ENCODE data around the gene DNAJC6. TPM values are rescaled to one million over a fixed set of nuclear protein-coding genes. Genes with fewer than 3 reads are reported as not detected.

Gene DNAJC6
- total and polyA plus RNA-seq, 2 of the 13 experiments (the other 11 are each of a cell fraction or from before 2014, with no cell fraction given) = 1.0 to 1.6 TPM

DNA sequence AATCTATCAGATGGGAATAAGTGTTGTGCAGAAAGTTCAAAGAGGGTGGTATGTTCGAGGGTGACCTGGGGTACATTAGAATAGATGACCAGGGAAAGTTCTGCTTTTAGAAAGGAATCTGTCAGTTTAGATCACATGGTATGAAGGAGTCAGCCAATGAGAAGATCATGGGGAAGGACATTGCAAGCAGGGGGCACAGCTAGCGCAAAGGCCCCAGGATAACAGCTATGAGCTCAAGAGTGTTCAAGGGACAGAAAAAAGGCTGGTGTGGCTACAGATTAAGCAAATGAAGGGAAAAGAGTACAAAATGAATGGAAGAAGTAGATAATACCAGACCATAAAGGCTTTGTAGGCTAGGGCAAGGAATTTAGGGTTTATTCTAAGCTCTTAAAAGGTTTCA is 119.7 kb downstream of the DNAJC6 start (continued):
- TF ChIP-seq PHF20 (CRISPR knock-in tag; IDR thresholded peaks at IDR 0.05) (no peak), ELF4 (CRISPR knock-in tag; IDR thresholded peaks at IDR 0.05; ENCODE audit: borderline replicate concordance) (no peak), ZC3H13 (CRISPR knock-in tag; IDR thresholded peaks at IDR 0.05) (no peak)
- TF ChIP-seq, protein P1, sequence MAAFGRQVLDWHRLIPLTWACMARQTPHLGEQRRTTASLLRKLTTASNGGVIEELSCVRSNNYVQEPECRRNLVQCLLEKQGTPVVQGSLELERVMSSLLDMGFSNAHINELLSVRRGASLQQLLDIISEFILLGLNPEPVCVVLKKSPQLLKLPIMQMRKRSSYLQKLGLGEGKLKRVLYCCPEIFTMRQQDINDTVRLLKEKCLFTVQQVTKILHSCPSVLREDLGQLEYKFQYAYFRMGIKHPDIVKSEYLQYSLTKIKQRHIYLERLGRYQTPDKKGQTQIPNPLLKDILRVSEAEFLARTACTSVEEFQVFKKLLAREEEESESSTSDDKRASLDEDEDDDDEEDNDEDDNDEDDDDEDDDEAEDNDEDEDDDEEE (CRISPR knock-in tag; IDR thresholded peaks at IDR 0.05) = no peak

DNA sequence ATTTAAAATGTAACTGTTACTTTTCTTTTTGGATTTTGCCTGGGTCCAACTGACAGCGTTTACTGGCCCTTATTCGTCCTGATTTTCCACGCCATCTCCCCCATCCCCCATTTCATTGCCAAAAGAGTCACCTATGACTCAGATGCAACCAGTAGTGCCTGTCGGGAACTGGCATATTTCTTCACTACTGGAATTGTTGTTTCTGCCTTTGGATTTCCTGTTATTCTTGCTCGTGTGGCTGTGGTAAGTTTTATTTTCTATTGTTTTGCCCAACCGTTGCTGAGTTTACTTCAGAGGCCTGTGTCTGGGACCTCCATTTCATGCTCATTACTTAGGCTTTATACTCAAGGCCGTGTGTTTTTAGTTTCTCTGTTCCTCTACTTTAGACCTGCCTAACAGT is 120.5 kb downstream of the DNAJC6 start:
- H3K4me2 ChIP-seq (ENCODE audit: low read depth, low read length) = no peak overlapping the region
- WGBS (ENCODE audit: low lambda C conversion rate) = 97% methylated on average over 7 of the region's 7 CpGs
- H3K9ac ChIP-seq (ENCODE audit: insufficient read depth, low read depth, low read length) = no peak overlapping the region
- no peak for ATAC-seq
- H3K79me2 ChIP-seq (ENCODE audit: insufficient read depth, low read length) = peaks cover under 1% of the 10 kb centered on the region
- CTCF ChIA-PET (ENCODE audit: low intra/inter-chr PET ratio, low total read pairs) = no interaction called here
- intact Hi-C loops (cut with micrococcal nuclease; ENCODE audit: unreplicated experiment) (loop anchor here (10.0 kb wide), 2 partner anchors 285 to 365 kb away; partner anchors contain the start of gene AK4), in situ Hi-C loops (cut with HindIII; ENCODE audit: extremely low pct_ligation_motif_present, low pct_unique_long_range_greater_than_20kb) (loop anchor here (25.0 kb wide), 1 partner anchor 257 kb away; no protein-coding TSS in a partner anchor)
- H3K27ac ChIP-seq (ENCODE audit: extremely low read length, insufficient read depth, low read length) = no peak overlapping the region
- H3K36me3 ChIP-seq (replicated peaks in 1 of 2; ENCODE audit: control insufficient read depth in 1 of 2, insufficient read depth in 2 of 2, low read length in 2 of 2) = peaks cover 8 to 68% of the 10 kb centered on the region in 2 experiments
- POLR2A ChIA-PET = interaction anchor here (1.6 kb wide), 1 partner anchor 10 kb away, joined by 4 read pairs; the partner anchor contains the start of genes LEPR and LEPROT
- H4K20me1 ChIP-seq (ENCODE audit: insufficient read depth, low read length) = no peaks in the 10 kb centered on the region
- no peak for DNase-seq (ENCODE audit: low spot score)
- no TSS peak for BruUV-seq (replicated peaks)
- H3K27me3 ChIP-seq (ENCODE audit: control insufficient read depth in 1 of 2, insufficient read depth in 2 of 2, low read length in 2 of 2) = no peaks in the 10 kb centered on the region
- no peak overlapping the region for H3K4me3 ChIP-seq (replicated peaks in 1 of 3; ENCODE audit: insufficient read depth in 1 of 3, low read depth in 2 of 3, low read length in 3 of 3)
- TF ChIP-seq, protein P2, sequence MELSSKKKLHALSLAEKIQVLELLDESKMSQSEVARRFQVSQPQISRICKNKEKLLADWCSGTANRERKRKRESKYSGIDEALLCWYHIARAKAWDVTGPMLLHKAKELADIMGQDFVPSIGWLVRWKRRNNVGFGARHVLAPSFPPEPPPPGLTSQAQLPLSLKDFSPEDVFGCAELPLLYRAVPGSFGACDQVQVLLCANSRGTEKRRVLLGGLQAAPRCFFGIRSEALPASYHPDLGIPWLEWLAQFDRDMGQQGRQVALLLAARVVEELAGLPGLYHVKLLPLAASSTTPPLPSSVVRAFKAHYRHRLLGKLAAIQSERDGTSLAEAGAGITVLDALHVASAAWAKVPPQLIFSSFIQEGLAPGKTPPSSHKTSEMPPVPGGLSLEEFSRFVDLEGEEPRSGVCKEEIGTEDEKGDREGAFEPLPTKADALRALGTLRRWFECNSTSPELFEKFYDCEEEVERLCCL (CRISPR knock-in tag; IDR thresholded peaks at IDR 0.05; ENCODE audit: borderline replicate concordance) = no peak
- 0 out of 2 replicates have a peak, but pooled peaks have one; percentile 4 for TF ChIP-seq RBFOX2 (IDR thresholded peaks at IDR 0.05; ENCODE audit: low read depth, low read length)
- H3K4me1 ChIP-seq (ENCODE audit: insufficient read depth, low read length) = peaks cover 14% of the 10 kb centered on the region
- H3K9me3 ChIP-seq (ENCODE audit: low read length) = no peaks in the 10 kb centered on the region
- FAIRE-seq = no peak
- H2AFZ ChIP-seq (ENCODE audit: low read length) = no peak overlapping the region
